Measurements from ENCODE around the gene BOLL. TPM values are rescaled to one million over a fixed set of nuclear protein-coding genes. Genes with fewer than 3 reads are reported as not detected.
A peak's percentile ranks its signal among the peaks of the same experiment; 100 is the strongest.

BOLL gene
- total and polyA plus RNA-seq, 2 donors (not counting 1 experiment from before 2014, with no cell fraction given), result not detected

GRCh38 chr2:197804758-197805714 is 19.9 kb upstream of the BOLL start:
- no peaks in the 10 kb centered on the region for H4K20me1 ChIP-seq (ENCODE audit: control insufficient read depth, extremely low read depth, insufficient read depth, low read length)
- no peak overlapping the region for H3K27ac ChIP-seq (ENCODE audit: insufficient read depth, low read length)
- H3K9ac ChIP-seq (ENCODE audit: insufficient read depth, low read length), result peak overlapping the region; percentile 28
- no peaks in the 10 kb centered on the region for H3K79me2 ChIP-seq (ENCODE audit: control insufficient read depth, insufficient read depth, low read length)
- H3K4me1 ChIP-seq (ENCODE audit: control insufficient read depth, extremely low read depth, insufficient read depth, low read length), result no peaks in the 10 kb centered on the region
- H3K4me2 ChIP-seq (ENCODE audit: extremely low read depth, insufficient read depth, low read length), result peak overlapping the region; percentile 88
- H3K9me3 ChIP-seq (ENCODE audit: control insufficient read depth, insufficient read depth, low read depth, low read length), result no peaks in the 10 kb centered on the region
- peak overlapping the region; percentile 45 to 76 (median 62) for H3K4me3 ChIP-seq (replicated peaks in 1 of 4; ENCODE audit: control extremely low read depth in 1 of 4, insufficient read depth in 1 of 4, low read depth in 3 of 4, low read length in 4 of 4)
- peak overlapping the region; percentile 73 for H2AFZ ChIP-seq (ENCODE audit: low read length)
- TF ChIP-seq CTCF (conservative IDR thresholded peaks at IDR 0.05 in 1 of 2, IDR thresholded peaks at IDR 0.05 in 1 of 2; ENCODE audit: low read depth in 1 of 2, low read length in 2 of 2), result no peak
- TF ChIP-seq EZH2 (IDR thresholded peaks at IDR 0.05; ENCODE audit: low read length, missing control alignments), result no peak
- peak; percentile 4 to 14 for DNase-seq (ENCODE audit: low read depth in 2 of 2)
- H3K36me3 ChIP-seq (ENCODE audit: control insufficient read depth, insufficient read depth, low read length), result no peaks in the 10 kb centered on the region
- no peaks in the 10 kb centered on the region for H3K27me3 ChIP-seq (ENCODE audit: control insufficient read depth, insufficient read depth, low read length)

GRCh38 chr2:197804049-197804757 is 19.1 kb upstream of the BOLL start, which contains the start of gene PLCL1:
Gene PLCL1 (plus strand): TSS chr2:197804593.
- TF ChIP-seq EZH2 (IDR thresholded peaks at IDR 0.05; ENCODE audit: low read length, missing control alignments) (no peak), CTCF (conservative IDR thresholded peaks at IDR 0.05 in 1 of 2, IDR thresholded peaks at IDR 0.05 in 1 of 2; ENCODE audit: low read depth in 1 of 2, low read length in 2 of 2) (no peak)
- Histone ChIP-seq H3K9ac (ENCODE audit: insufficient read depth, low read length) (peak within 1 kb of the TSS; percentile 28), H3K27ac (ENCODE audit: insufficient read depth, low read length) (no peak within 1 kb of the TSS), H4K20me1 (ENCODE audit: control insufficient read depth, extremely low read depth, insufficient read depth, low read length) (no peaks in the 10 kb centered on the region), H3K36me3 (ENCODE audit: control insufficient read depth, insufficient read depth, low read length) (no peaks in the 10 kb centered on the region), H3K79me2 (ENCODE audit: control insufficient read depth, insufficient read depth, low read length) (no peaks in the 10 kb centered on the region), H3K4me1 (ENCODE audit: control insufficient read depth, extremely low read depth, insufficient read depth, low read length) (no peaks in the 10 kb centered on the region), H3K4me2 (ENCODE audit: extremely low read depth, insufficient read depth, low read length) (peak within 1 kb of the TSS; percentile 88), H3K4me3 (replicated peaks in 1 of 4; ENCODE audit: control extremely low read depth in 1 of 4, insufficient read depth in 1 of 4, low read depth in 3 of 4, low read length in 4 of 4) (peak within 1 kb of the TSS; percentile 58 to 76 (median 68)), H3K27me3 (ENCODE audit: control insufficient read depth, insufficient read depth, low read length) (no peaks in the 10 kb centered on the region), H3K9me3 (ENCODE audit: control insufficient read depth, insufficient read depth, low read depth, low read length) (no peaks in the 10 kb centered on the region), H2AFZ (ENCODE audit: low read length) (peak within 1 kb of the TSS; percentile 73)
- DNase-seq (ENCODE audit: low read depth in 2 of 2), result peak; percentile 91 to 92

GRCh38 chr2:197803033-197803444 is 17.9 kb upstream of the BOLL start:
- Histone ChIP-seq H2AFZ (ENCODE audit: low read length) (no peak overlapping the region), H3K4me1 (ENCODE audit: control insufficient read depth, extremely low read depth, insufficient read depth, low read length) (no peaks in the 10 kb centered on the region), H3K9ac (ENCODE audit: insufficient read depth, low read length) (no peak overlapping the region), H3K27ac (ENCODE audit: insufficient read depth, low read length) (no peak overlapping the region), H3K36me3 (ENCODE audit: control insufficient read depth, insufficient read depth, low read length) (no peaks in the 10 kb centered on the region), H3K27me3 (ENCODE audit: control insufficient read depth, insufficient read depth, low read length) (no peaks in the 10 kb centered on the region), H4K20me1 (ENCODE audit: control insufficient read depth, extremely low read depth, insufficient read depth, low read length) (no peaks in the 10 kb centered on the region), H3K4me2 (ENCODE audit: extremely low read depth, insufficient read depth, low read length) (no peak overlapping the region), H3K9me3 (ENCODE audit: control insufficient read depth, insufficient read depth, low read depth, low read length) (no peaks in the 10 kb centered on the region), H3K79me2 (ENCODE audit: control insufficient read depth, insufficient read depth, low read length) (no peaks in the 10 kb centered on the region), H3K4me3 (replicated peaks in 1 of 4; ENCODE audit: control extremely low read depth in 1 of 4, insufficient read depth in 1 of 4, low read depth in 3 of 4, low read length in 4 of 4) (no peak overlapping the region)
- peak; percentile 89 to 97 for TF ChIP-seq CTCF (conservative IDR thresholded peaks at IDR 0.05 in 1 of 2, IDR thresholded peaks at IDR 0.05 in 1 of 2; ENCODE audit: low read depth in 1 of 2, low read length in 2 of 2)
- no peak for TF ChIP-seq EZH2 (IDR thresholded peaks at IDR 0.05; ENCODE audit: low read length, missing control alignments)
- DNase-seq (ENCODE audit: low read depth in 2 of 2), result peak; percentile 41 to 76

Measured in fibroblast of lung (primary cell).